Measurements from ENCODE around the gene LY6G5C. TPM values are rescaled to one million over a fixed set of nuclear protein-coding genes. Genes with fewer than 3 reads are reported as not detected.
A peak's percentile ranks its signal among the peaks of the same experiment; 100 is the strongest.

The LY6G5C gene
- total RNA-seq, 1 donor from 2014 or later, result 4.9 TPM

DNA sequence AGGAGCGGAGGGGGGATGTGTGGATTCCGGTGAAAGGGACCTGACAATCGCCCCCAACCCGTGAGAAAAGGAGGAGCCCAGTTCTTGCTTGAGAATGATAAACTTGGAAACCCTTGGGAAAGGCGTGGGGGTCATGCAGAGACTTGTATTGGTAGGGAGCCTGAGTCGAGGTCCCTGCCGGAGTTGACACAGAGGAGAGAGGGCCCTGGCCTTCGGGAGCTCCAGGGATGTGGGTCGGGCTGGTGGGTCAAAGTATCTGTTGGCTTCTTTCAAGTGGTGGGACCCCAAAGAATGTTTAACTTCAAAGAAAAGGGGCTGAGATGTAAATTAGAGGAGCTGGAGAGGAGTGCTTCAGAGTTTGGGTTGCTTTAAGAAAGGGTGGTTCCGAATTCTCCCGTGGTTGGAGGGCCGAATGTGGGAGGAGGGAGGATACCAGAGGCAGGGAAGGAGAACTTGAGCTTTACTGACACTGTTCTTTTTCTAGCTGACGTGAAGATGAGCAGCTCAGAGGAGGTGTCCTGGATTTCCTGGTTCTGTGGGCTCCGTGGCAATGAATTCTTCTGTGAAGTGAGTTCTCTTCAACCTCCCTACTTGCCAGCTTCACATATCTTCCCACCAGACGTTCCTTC lies 14.4 kb downstream of the LY6G5C start:
- H3K27ac Mint-ChIP-seq, result peak overlapping the region; percentile 96
- peaks cover 53% of the 10 kb centered on the region for H3K4me1 Mint-ChIP-seq
- H3K27me3 Mint-ChIP-seq, result no peaks in the 10 kb centered on the region
- no peaks in the 10 kb centered on the region for H3K9me3 Mint-ChIP-seq
- peaks cover 79% of the 10 kb centered on the region for H3K36me3 Mint-ChIP-seq (ENCODE audit: low read depth)
- DNase-seq, result peak; percentile 66
- peak overlapping the region; percentile 96 for H3K4me3 Mint-ChIP-seq
- intact Hi-C loops (cut with micrococcal nuclease), result loop anchor here (10.0 kb wide), 1 partner anchor 1188 kb away; the partner anchor contains the start of genes PSMB9 and TAP1

DNA sequence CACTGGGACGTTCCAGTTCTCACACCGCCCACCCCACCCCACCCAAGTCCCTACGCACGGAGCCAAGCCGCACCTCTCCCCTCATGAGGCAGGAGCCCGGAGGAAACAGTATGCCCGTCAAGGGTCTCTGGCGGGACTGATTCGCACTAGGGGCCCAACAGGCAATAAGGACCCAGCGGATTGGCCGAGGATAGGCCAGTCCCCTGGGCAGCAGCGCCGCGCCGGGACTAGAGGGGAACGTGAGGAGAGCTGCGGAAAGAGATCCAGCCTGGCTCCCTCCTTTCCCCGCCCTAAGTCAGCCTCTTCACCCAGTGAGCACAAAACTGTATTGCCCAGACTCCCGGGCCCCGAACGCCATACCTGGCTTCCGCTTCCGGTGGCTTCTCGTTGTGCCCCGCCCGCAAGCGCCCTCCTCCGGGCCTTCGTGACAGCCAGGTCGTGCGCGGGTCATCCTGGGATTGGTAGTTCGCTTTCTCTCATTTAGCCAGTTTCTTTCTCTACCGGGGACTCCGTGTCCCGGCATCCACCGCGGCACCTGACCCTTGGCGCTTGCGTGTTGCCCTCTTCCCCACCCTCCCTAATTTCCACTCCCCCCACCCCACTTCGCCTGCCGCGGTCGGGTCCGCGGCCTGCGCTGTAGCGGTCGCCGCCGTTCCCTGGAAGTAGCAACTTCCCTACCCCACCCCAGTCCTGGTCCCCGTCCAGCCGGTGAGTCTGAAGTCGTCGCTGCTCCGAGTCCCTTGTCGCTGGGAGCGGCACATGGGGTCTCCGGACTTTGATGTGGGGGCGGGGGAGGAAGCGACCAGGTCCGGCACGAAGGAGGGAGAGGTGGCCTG lies 15.1 kb downstream of the LY6G5C start, which contains the start of gene CSNK2B:
CSNK2B (plus strand) TSS at position 580 of the 836 bp plus-strand sequence. CDS start 752 bp downstream, outside the sequence.
- peak; percentile 99 for DNase-seq
- no peaks in the 10 kb centered on the region for H3K9me3 Mint-ChIP-seq
- H3K27ac Mint-ChIP-seq, result peak within 1 kb of the TSS; percentile 96
- intact Hi-C loops (cut with micrococcal nuclease), result loop anchor here (1.0 to 10.0 kb wide), 10 partner anchors 13 to 1189 kb away; partner anchors contain the start of genes ABHD16A, ATP6V1G2, BAG6 and CLIC1
- peaks cover 58% of the 10 kb centered on the region for H3K4me1 Mint-ChIP-seq
- peak within 1 kb of the TSS; percentile 96 for H3K4me3 Mint-ChIP-seq
- no peaks in the 10 kb centered on the region for H3K27me3 Mint-ChIP-seq
- peaks cover 79% of the 10 kb centered on the region for H3K36me3 Mint-ChIP-seq (ENCODE audit: low read depth)

DNA sequence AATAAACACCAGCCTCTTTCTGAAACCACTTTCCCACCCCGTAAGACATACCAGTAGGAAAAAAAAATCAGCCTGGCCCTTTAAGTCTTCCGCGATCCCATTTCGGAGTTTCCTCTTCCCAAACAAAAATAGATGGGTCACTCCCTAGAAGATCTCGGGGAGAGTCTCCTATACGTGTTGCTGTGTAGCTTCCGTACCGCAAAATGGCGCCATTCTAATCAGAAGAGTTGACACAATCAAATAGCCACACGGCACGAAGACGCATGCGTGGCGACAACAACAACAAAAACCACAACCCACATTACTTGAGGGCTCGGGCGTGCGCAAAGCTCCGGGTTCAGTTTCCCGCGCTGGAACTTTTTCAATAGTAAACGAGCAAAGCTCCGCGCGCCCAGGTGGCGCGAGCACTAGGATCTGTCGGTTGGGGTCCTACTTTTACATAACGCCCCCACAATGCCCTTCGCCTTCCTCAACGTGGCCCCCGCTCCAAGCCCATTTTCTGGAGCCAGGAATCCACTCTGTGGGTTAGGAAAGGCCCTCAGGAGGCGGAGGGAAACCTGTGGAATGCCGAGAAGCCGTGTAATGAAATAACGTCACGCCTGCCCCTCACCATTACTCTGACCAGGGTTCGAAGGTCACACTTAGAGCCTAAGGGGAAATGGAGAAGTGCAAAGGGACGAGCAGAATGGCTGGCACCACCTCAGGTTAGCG lies 15.9 kb downstream of the LY6G5C start, which contains the start of gene GPANK1:
GPANK1 (minus strand) TSS at position 208 of the 711 bp plus-strand sequence. CDS start 519 bp downstream, outside the sequence.
- peak; percentile 97 for DNase-seq
- peak within 1 kb of the TSS; percentile 96 for H3K27ac Mint-ChIP-seq
- H3K4me3 Mint-ChIP-seq, result peak within 1 kb of the TSS; percentile 96
- peaks cover 57% of the 10 kb centered on the region for H3K4me1 Mint-ChIP-seq
- no peaks in the 10 kb centered on the region for H3K27me3 Mint-ChIP-seq
- peaks cover 76% of the 10 kb centered on the region for H3K36me3 Mint-ChIP-seq (ENCODE audit: low read depth)
- intact Hi-C loops (cut with micrococcal nuclease), result loop anchor here (1.0 to 10.0 kb wide), 10 partner anchors 13 to 1190 kb away; partner anchors contain the start of genes ABHD16A, ATP6V1G2, BAG6 and CLIC1
- H3K9me3 Mint-ChIP-seq, result no peaks in the 10 kb centered on the region

DNA sequence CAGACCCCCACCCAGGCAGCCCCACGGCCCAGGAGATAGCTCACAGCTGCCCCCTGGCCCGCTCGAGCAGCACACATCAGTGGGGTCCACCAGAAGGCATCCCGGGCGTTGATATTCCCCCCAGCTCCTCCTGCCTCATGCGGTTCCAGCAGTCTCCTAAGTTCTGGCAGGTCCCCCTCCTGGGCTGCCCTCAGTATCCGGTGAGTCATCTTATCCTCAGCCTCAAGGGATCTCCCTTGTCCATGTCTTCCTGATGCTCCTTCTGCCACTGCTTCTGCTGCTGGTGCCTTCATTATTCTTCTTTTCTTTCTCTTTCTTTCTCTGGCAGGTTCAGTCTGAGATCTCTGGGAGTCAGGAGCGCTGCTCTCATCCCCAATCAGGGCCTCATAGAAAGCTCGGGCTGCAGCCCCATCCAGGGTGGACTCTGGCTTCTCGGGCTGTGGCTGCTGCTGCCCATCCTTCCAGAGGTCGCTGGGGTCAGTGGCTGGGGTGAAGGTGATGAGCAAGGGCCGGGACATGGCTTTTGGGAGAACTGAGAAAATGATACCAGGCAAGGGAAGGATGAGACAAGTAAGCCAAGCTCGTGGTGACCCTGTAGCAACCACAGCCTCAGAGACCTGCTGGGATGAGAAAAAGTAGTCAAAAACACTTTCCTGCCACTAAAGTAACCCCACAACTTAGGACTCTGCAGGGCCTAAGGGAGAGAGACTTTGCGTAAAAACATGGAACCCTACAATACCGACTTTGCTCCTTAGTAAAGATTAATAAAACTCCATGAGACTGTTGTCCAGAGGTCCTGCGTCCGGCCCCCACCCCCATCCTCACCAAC lies 16.7 kb downstream of the LY6G5C start:
- Mint-ChIP-seq H3K4me3 (peak overlapping the region; percentile 96), H3K36me3 (ENCODE audit: low read depth) (peaks cover 69% of the 10 kb centered on the region), H3K4me1 (peaks cover 62% of the 10 kb centered on the region), H3K27ac (peak overlapping the region; percentile 96), H3K9me3 (no peaks in the 10 kb centered on the region), H3K27me3 (no peaks in the 10 kb centered on the region)
- intact Hi-C loops (cut with micrococcal nuclease), result loop anchor here (2.0 to 10.0 kb wide), 3 partner anchors 73 to 1191 kb away; partner anchors contain the start of genes CLIC1, PSMB9 and TAP1
- DNase-seq, result peak; percentile 70

DNA sequence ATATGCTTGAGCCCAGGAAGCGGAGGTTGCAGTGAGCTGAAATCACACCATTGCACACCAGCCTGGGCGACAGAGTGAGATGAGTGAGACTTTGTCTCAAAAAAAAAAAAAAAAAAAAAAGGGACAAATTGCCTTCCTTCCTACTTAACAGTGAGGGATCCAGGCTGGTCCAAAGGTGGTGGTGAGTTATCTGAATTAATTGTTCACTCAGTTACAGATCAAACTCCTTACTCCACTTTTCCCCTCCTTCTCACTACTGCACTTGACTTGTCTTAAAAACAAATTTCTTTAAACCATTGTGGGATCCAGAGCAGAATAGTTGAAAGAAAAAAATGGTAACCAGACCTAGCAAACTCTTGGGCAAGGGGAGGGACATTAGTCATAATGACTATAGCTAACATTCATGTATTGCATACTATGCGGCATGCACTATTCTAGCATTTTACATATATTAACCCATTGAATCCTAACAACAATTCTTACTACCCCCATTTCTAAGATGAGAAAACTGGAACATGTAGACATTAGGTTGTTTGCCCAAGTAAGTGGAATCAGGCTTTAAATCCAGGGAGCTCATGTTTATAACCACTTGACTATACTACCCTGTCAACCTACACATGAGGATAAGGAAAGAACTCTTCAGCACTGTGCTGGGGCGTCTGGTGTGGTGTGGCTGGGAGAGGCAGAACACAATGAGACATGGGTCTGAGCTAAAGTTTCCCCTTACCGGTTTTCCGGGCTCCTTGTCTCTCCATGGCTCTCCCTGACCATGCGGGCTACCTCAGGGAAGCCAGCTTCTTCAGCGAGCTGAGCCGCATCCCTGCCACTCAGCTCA lies 17.5 kb downstream of the LY6G5C start:
- Mint-ChIP-seq H3K27me3 (no peaks in the 10 kb centered on the region), H3K27ac (peak overlapping the region; percentile 96), H3K9me3 (no peaks in the 10 kb centered on the region), H3K4me1 (peaks cover 64% of the 10 kb centered on the region), H3K4me3 (peak overlapping the region; percentile 96), H3K36me3 (ENCODE audit: low read depth) (peaks cover 68% of the 10 kb centered on the region)
- intact Hi-C loops (cut with micrococcal nuclease), result loop anchor here (10.0 kb wide), 1 partner anchor 1191 kb away; the partner anchor contains the start of genes PSMB9 and TAP1
- no peak for DNase-seq

DNA sequence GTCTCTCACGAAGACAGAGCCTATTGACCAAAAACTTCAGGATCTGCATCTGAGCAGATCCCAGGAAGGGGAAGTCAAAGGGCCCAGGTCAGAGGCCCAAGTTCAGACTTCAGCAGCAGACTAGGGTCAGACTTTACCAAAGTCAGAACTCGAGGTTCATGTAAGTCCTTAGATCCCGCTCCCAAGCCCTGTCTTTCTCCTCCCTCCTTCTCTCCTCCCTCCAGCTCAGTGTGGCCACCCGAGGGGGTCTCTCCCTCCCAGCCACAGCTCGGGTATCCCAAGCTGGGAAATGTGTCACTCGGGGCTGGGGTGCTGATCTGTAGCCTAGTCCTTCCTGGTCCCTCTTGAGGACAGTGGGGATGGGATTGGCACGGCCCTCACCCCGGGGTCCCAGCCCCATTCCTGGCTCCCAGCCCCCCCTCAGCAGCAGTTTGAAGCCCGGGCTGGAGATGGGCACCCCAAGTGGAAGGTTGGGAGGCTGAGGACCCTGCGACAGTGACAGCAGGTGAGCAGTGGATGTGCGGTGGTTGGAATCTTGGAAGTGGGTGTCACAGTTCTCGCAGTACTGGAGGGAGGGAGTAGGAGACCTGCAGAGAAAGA lies 18.6 kb downstream of the LY6G5C start:
- Mint-ChIP-seq H3K4me1 (peaks cover 65% of the 10 kb centered on the region), H3K4me3 (peak overlapping the region; percentile 74), H3K27ac (peak overlapping the region; percentile 76), H3K9me3 (no peaks in the 10 kb centered on the region), H3K36me3 (ENCODE audit: low read depth) (peaks cover 65% of the 10 kb centered on the region), H3K27me3 (no peaks in the 10 kb centered on the region)
- DNase-seq, result no peak
- intact Hi-C loops (cut with micrococcal nuclease), result loop anchor here (10.0 kb wide), 1 partner anchor 1193 kb away; the partner anchor contains the start of genes PSMB9 and TAP1

DNA sequence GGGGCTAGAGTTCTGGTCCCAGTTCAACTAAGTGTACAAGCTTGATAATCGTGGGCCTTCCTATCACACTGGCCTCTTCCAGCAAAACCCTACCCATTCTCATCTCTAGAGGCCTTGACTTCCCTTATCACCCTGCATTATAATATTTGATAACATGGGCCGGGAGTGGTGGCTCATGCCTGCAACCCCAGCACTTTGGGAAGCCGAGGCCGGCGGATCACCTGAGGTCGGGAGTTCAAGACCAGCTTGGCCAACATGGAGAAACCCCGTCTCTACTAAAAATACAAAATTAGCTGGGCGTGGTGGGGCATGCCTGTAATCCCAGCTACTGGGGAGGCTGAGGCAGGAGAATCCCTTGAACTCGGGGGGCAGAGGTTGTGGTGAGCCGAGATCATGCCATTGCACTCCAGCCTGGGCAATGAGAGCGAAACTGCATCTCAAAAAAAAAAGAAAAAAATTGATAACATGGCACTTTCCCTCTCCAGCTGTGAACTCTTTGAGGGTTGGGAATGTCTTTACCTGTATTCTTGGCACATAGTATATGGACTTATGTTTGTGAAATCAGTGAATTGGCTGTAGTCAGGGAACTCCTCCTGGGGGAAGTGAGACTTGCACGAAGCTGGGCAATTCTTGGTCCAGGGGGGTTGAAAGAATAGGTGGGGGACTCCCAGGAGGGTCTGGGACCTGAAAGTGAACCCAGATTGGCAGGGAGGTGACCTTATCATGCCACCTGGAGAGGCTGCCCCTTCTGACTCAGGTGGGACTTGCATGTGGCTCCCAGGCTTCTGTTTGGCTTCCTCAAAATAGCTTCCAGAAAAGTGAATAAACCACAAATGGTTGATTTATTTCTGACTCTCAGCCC lies 19.4 kb downstream of the LY6G5C start:
- peaks cover 63% of the 10 kb centered on the region for H3K4me1 Mint-ChIP-seq
- intact Hi-C loops (cut with micrococcal nuclease), result loop anchor here (10.0 kb wide), 1 partner anchor 1193 kb away; the partner anchor contains the start of genes PSMB9 and TAP1
- peaks cover 65% of the 10 kb centered on the region for H3K36me3 Mint-ChIP-seq (ENCODE audit: low read depth)
- no peaks in the 10 kb centered on the region for H3K27me3 Mint-ChIP-seq
- no peaks in the 10 kb centered on the region for H3K9me3 Mint-ChIP-seq
- peak overlapping the region; percentile 97 for H3K4me3 Mint-ChIP-seq
- no peak for DNase-seq
- H3K27ac Mint-ChIP-seq, result peak overlapping the region; percentile 76

DNA sequence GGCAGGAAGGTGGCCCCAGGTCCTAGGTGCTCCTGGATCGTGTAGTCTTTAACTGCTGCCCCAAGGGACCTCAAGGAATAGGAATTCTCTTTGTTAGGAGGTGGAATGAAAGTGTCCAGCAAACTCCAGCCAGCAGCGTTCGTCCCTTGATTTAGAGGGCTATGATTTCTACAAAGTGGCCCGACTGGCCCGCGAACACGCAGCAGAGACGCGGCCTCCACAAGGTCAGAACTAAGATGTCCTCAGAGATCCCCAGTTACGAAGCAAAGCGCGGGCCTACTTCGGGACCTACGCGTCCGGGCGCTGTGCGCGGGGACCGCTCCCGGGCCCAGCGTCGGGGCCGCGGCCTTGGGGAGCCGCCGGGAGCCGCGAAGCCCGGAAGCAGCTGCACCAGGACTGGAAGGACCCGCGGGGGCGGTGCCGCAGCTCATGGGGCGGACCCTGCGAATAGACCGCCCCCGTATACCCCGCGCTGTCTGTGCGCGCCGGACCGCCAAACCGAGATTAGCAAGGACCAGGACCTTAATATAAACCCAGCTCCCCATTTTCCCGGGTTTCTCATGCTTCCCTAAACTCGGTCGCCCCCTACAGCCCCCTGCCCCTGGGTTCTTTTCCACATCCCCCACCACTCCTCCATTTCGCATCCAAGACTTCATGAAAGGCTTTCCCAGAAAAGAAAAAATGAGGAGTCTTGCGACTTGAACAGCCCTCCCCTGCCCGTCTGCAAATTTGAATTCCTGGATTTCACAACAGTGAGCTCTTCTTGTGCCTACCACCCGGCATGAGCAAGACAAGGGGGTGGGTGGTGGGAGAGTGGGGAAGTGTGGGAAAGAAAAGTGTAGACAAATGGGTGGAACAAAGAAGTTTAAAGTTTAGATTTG lies 20.2 kb downstream of the LY6G5C start, which contains the start of gene C6orf47:
C6orf47 (minus strand) TSS at position 398 of the 881 bp plus-strand sequence. CDS start 831 bp downstream, outside the sequence.
- no peaks in the 10 kb centered on the region for H3K9me3 Mint-ChIP-seq
- peaks cover 64% of the 10 kb centered on the region for H3K36me3 Mint-ChIP-seq (ENCODE audit: low read depth)
- H3K27me3 Mint-ChIP-seq, result no peaks in the 10 kb centered on the region
- H3K4me1 Mint-ChIP-seq, result peaks cover 66% of the 10 kb centered on the region
- DNase-seq, result peak; percentile 94
- H3K27ac Mint-ChIP-seq, result peak within 1 kb of the TSS; percentile 84
- intact Hi-C loops (cut with micrococcal nuclease), result loop anchor here (1.0 to 10.0 kb wide), 2 partner anchors 8 to 1194 kb away; partner anchors contain the start of genes BAG6, PSMB9 and TAP1
- peak within 1 kb of the TSS; percentile 97 for H3K4me3 Mint-ChIP-seq

DNA sequence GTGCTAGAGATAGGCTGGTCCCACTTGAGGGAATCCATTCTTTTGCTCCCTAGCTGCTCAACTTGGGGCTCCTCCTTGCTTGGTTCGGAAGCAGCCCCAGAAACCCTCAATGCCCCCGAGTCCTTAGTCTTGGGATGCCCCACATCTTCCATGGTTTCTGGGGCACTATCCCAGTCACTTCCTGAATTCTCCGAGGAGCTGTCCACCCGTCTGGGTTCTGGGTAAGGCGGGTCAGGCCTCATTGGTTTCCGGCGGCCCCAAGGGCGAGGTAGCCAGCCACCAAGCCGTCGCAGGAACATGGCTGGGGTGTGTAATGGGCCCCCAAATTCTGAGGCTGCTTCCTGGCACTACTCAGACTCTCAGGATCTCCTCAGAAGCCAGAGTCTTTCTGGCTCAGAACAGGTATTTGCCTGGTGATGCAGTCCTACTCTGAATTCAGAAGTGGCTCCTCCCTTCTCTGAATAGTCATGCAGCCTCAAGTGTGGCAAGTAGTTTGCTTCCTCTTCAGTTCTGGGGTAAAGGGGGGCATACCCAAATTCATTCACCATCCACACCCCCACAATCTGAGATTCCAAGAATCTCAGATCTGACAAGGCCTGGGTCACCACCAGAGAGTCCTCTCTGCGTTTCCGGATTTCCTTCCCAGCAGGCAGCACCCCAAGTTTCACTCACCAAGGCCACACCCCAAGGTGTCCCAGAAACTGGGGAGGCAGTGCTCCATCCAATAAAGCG lies 21.1 kb downstream of the LY6G5C start:
- peaks cover 72% of the 10 kb centered on the region for H3K4me1 Mint-ChIP-seq
- peaks cover 67% of the 10 kb centered on the region for H3K36me3 Mint-ChIP-seq (ENCODE audit: low read depth)
- DNase-seq, result peak; percentile 84
- peak overlapping the region; percentile 84 for H3K27ac Mint-ChIP-seq
- intact Hi-C loops (cut with micrococcal nuclease), result loop anchor here (1.0 to 10.0 kb wide), 2 partner anchors 8 to 1195 kb away; partner anchors contain the start of genes BAG6, PSMB9 and TAP1
- H3K9me3 Mint-ChIP-seq, result no peaks in the 10 kb centered on the region
- H3K27me3 Mint-ChIP-seq, result no peaks in the 10 kb centered on the region
- peak overlapping the region; percentile 97 for H3K4me3 Mint-ChIP-seq

Measured in activated CD4-positive, alpha-beta T cell treated with anti-CD3 and anti-CD28 coated beads, Interleukin-2, amount 10 ng/mL, durations not matched to agents 24 days and 14 days (primary cell).